ENCODE results near the gene ACSF3. TPM values are rescaled to one million over a fixed set of nuclear protein-coding genes. Genes with fewer than 3 reads are reported as not detected.
"Not testable (repeated sequence)": the region's sequence is repeated elsewhere in the genome, so short reads cannot be mapped to it uniquely, and the experiment has no call there.

Gene ACSF3
- total RNA-seq, 2 experiments from 2014 or later: 44.7 to 49.5 TPM

DNA sequence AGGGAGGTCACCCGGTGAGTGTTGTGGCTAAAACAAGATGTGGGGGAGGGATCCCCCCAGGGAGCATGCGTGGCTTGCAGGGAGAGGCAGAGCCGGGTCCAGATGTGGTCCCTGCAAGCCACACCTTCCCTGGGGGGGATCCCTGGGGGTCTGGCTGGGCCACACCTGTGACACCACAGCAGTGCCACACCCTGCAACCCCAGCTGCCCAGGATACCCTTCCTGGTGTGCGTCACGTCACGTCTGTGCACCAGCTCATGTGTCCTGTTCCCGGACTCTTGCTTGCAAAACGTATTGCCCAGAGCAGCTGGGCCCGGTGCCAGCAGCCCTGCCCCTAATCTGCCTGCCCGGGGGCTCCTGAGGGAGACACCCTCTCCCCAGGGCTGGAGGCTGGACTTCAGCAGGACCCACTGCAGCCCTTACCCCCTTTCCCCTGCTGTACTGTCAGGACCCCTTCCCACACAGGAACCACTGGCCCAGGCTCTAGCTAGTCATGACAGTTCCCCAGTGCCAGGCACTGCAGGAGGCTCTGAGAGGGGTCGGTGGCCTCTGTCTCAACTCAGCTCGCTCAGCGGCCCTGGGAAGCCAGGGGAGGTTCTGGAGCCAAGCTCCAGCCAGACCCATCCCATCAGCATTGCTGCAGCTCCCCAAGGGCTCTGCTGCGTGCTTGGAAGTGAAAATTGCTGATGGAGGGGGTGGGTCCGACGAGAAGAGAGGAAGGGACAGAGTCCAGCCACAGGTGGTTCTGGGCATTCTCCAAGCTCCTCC lies 25.8 kb upstream of the ACSF3 start:
- H3K27me3 Mint-ChIP-seq: no peaks in the 10 kb centered on the region
- H3K9me3 ChIP-seq (ENCODE audit: control insufficient read depth in 1 of 2, insufficient read depth in 1 of 2, low read length in 2 of 2): peaks cover 0 to 9% of the 10 kb centered on the region in 2 experiments

DNA sequence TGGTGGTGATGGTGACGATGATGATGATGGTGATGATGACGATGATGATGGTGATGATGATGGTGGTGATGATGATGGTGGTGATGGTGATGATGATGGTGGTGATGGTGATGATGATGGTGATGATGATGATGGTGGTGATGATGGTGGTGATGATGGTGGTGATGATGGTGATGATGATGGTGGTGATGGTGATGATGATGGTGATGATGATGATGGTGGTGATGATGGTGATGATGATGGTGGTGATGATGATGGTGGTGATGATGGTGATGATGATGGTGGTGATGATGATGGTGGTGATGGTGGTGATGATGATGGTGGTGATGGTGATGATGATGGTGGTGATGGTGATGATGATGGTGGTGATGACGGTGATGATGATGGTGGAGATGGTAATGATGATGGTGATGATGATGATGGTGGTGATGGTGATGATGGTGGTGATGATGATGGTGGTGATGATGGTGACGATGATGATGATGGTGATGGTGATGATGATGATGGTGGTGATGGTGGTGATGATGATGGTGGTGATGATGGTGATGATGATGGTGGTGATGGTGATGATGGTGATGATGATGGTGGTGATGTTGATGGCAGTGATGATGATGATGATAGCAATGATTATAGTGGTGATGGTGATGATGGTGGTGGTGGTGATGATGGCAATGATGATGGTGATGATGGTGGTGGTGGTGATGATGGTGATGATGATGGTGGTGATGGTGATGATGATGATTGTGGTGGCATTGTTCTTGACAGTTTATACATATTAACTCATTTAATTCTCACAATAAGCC lies 24.6 kb upstream of the ACSF3 start:
- H3K4me1 ChIP-seq (ENCODE audit: insufficient read depth, low read length); H3K27me3 ChIP-seq (ENCODE audit: control insufficient read depth in 1 of 2, insufficient read depth in 2 of 2, low read length in 2 of 2); H3K36me3 Mint-ChIP-seq (ENCODE audit: low read depth); ATAC-seq (ENCODE audit: poor library complexity); H3K27ac Mint-ChIP-seq; H3K36me3 ChIP-seq (ENCODE audit: insufficient read depth, low read length); H3K27me3 Mint-ChIP-seq; DNase-seq; POLR2A ChIA-PET; H3K9me3 Mint-ChIP-seq; H3K4me1 Mint-ChIP-seq (ENCODE audit: low read depth); H3K27ac ChIP-seq (ENCODE audit: low read depth in 1 of 2, low read length in 2 of 2); intact Hi-C loops (cut with DNase I, micrococcal nuclease); H3K4me3 Mint-ChIP-seq; CTCF ChIA-PET; H3K4me3 ChIP-seq (ENCODE audit: low read length): not testable (repeated sequence)
- H3K9me3 ChIP-seq (ENCODE audit: control insufficient read depth in 1 of 2, insufficient read depth in 1 of 2, low read length in 2 of 2): peaks cover 0 to 20% of the 10 kb centered on the region in 2 experiments

More for the DNA sequence above, 25.8 kb upstream of the ACSF3 start:
- Mint-ChIP-seq H3K36me3 (ENCODE audit: low read depth) (no peaks in the 10 kb centered on the region), H3K4me3 (no peak overlapping the region), H3K4me1 (ENCODE audit: low read depth) (no peaks in the 10 kb centered on the region), H3K9me3 (no peaks in the 10 kb centered on the region), H3K27ac (no peak overlapping the region)
- Histone ChIP-seq H3K27ac (ENCODE audit: low read depth in 1 of 2, low read length in 2 of 2) (no peak overlapping the region), H3K4me1 (ENCODE audit: insufficient read depth, low read length) (no peaks in the 10 kb centered on the region), H3K4me3 (ENCODE audit: low read length) (no peak overlapping the region), H3K27me3 (ENCODE audit: control insufficient read depth in 1 of 2, insufficient read depth in 2 of 2, low read length in 2 of 2) (no peaks in the 10 kb centered on the region), H3K36me3 (ENCODE audit: insufficient read depth, low read length) (no peaks in the 10 kb centered on the region)
- intact Hi-C loops (cut with DNase I, micrococcal nuclease): no loop called here
- POLR2A ChIA-PET: no interaction called here
- CTCF ChIA-PET: no interaction called here
- DNase-seq (no peak), ATAC-seq (ENCODE audit: poor library complexity) (no peak)
- TF ChIP-seq, protein P1, sequence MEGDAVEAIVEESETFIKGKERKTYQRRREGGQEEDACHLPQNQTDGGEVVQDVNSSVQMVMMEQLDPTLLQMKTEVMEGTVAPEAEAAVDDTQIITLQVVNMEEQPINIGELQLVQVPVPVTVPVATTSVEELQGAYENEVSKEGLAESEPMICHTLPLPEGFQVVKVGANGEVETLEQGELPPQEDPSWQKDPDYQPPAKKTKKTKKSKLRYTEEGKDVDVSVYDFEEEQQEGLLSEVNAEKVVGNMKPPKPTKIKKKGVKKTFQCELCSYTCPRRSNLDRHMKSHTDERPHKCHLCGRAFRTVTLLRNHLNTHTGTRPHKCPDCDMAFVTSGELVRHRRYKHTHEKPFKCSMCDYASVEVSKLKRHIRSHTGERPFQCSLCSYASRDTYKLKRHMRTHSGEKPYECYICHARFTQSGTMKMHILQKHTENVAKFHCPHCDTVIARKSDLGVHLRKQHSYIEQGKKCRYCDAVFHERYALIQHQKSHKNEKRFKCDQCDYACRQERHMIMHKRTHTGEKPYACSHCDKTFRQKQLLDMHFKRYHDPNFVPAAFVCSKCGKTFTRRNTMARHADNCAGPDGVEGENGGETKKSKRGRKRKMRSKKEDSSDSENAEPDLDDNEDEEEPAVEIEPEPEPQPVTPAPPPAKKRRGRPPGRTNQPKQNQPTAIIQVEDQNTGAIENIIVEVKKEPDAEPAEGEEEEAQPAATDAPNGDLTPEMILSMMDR (IDR thresholded peaks at IDR 0.05): no peak

DNA sequence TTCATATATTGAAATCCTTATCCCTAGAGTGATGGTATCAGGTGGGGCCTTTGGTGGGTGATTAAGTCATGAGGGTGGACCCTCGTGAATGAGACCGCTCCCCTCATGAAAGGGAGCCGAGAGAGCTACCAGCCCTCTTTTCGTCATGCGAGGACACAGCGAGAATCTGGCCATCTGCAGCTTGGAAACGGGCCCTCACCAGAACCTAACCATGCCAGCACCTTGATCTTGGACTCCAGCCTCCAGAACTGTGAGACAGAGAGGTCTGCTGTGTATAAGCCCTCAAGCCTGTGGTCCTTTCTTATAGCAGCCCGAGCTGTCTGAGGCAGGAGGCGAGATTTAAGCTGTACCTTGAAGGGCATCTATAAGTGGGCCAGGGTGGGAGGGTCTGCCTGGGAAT lies 23.7 kb upstream of the ACSF3 start:
- H3K4me3 ChIP-seq (ENCODE audit: low read length): no peak overlapping the region
- POLR2A ChIA-PET: no interaction called here
- CTCF ChIA-PET: no interaction called here
- Mint-ChIP-seq H3K9me3 (no peaks in the 10 kb centered on the region), H3K36me3 (ENCODE audit: low read depth) (no peaks in the 10 kb centered on the region), H3K4me3 (no peak overlapping the region), H3K27ac (no peak overlapping the region), H3K4me1 (ENCODE audit: low read depth) (no peaks in the 10 kb centered on the region), H3K27me3 (no peaks in the 10 kb centered on the region)
- DNase-seq (no peak), ATAC-seq (ENCODE audit: poor library complexity) (no peak)
- TF ChIP-seq, protein P1 (IDR thresholded peaks at IDR 0.05): no peak
- H3K9me3 ChIP-seq (ENCODE audit: control insufficient read depth in 1 of 2, insufficient read depth in 1 of 2, low read length in 2 of 2): peaks cover 0 to 29% of the 10 kb centered on the region in 2 experiments
- no peaks in the 10 kb centered on the region for H3K36me3 ChIP-seq (ENCODE audit: insufficient read depth, low read length)
- no peaks in the 10 kb centered on the region for H3K4me1 ChIP-seq (ENCODE audit: insufficient read depth, low read length)
- intact Hi-C loops (cut with DNase I, micrococcal nuclease): no loop called here
- H3K27ac ChIP-seq (ENCODE audit: low read depth in 1 of 2, low read length in 2 of 2): no peak overlapping the region
- H3K27me3 ChIP-seq (ENCODE audit: control insufficient read depth in 1 of 2, insufficient read depth in 2 of 2, low read length in 2 of 2): no peaks in the 10 kb centered on the region

Data from CD4-positive, alpha-beta T cell (primary cell).